ENCODE results near the gene MDM4. TPM values are rescaled to one million over a fixed set of nuclear protein-coding genes. Genes with fewer than 3 reads are reported as not detected.
"Not testable (repeated sequence)": the region's sequence is repeated elsewhere in the genome, so short reads cannot be mapped to it uniquely, and the experiment has no call there.

Gene MDM4
- total RNA-seq, 4 donors from 2014 or later, result 13.2 to 62.8 (median 23.8) TPM

DNA sequence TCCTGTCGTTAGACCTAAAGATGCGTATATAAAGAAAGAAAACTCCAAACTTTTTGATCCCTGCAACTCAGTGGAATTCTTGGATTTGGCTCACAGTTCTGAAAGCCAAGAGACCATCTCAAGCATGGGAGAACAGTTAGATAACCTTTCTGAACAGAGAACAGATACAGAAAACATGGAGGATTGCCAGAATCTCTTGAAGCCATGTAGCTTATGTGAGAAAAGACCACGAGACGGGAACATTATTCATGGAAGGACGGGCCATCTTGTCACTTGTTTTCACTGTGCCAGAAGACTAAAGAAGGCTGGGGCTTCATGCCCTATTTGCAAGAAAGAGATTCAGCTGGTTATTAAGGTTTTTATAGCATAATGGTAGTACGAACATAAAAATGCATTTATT lies 33.1 kb downstream of the MDM4 start:
- no peaks in the 10 kb centered on the region for H3K27me3 ChIP-seq
- no peaks in the 10 kb centered on the region for H3K4me1 ChIP-seq
- H3K36me3 ChIP-seq, result peaks cover 0 to 96% (median 28%) of the 10 kb centered on the region in 3 donors
- DNase-seq, result no peak
- H3K4me3 ChIP-seq, result no peak overlapping the region
- H3K27ac ChIP-seq, result no peak overlapping the region
- H3K9me3 ChIP-seq, result no peaks in the 10 kb centered on the region
- 86 to 88% methylated on average over 6 of the region's 6 CpGs for WGBS, 2 donors
- TF ChIP-seq, protein P1, sequence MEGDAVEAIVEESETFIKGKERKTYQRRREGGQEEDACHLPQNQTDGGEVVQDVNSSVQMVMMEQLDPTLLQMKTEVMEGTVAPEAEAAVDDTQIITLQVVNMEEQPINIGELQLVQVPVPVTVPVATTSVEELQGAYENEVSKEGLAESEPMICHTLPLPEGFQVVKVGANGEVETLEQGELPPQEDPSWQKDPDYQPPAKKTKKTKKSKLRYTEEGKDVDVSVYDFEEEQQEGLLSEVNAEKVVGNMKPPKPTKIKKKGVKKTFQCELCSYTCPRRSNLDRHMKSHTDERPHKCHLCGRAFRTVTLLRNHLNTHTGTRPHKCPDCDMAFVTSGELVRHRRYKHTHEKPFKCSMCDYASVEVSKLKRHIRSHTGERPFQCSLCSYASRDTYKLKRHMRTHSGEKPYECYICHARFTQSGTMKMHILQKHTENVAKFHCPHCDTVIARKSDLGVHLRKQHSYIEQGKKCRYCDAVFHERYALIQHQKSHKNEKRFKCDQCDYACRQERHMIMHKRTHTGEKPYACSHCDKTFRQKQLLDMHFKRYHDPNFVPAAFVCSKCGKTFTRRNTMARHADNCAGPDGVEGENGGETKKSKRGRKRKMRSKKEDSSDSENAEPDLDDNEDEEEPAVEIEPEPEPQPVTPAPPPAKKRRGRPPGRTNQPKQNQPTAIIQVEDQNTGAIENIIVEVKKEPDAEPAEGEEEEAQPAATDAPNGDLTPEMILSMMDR (IDR thresholded peaks at IDR 0.05), result no peak
- no peak for TF ChIP-seq POLR2A (IDR thresholded peaks at IDR 0.05)
- intact Hi-C loops (cut with DNase I), result no loop called here

DNA sequence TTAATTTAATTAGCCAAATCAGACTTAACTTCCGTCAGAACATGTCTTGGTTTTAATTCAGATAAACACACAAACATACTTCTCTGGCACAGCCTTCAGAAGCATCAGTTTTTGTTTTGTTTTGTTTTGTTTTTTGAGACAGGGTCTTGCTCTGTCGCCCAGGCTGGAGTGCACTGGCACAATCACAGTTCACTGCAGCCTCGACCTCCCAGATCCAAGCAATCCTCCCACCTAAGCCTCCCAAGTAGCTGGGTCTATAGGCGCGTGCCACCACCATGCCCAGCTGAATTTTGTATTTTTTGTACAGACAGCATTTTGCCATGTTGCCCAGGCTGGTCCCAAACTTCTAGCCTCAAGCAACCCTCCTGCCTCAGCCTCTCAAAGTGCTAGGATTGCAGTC lies 34.7 kb downstream of the MDM4 start:
- no peak overlapping the region for H3K4me3 ChIP-seq
- 75 to 89% methylated on average over 5 of the region's 5 CpGs for WGBS, 2 donors
- DNase-seq, result no peak
- H3K36me3 ChIP-seq, result peaks cover 0 to 93% (median 22%) of the 10 kb centered on the region in 3 donors
- H3K27me3 ChIP-seq, result no peaks in the 10 kb centered on the region
- intact Hi-C loops (cut with DNase I), result no loop called here
- H3K9me3 ChIP-seq, result no peaks in the 10 kb centered on the region
- TF ChIP-seq, protein P1 (IDR thresholded peaks at IDR 0.05), result no peak
- TF ChIP-seq POLR2A (IDR thresholded peaks at IDR 0.05), result no peak
- H3K27ac ChIP-seq, result no peak overlapping the region
- H3K4me1 ChIP-seq, result no peaks in the 10 kb centered on the region

DNA sequence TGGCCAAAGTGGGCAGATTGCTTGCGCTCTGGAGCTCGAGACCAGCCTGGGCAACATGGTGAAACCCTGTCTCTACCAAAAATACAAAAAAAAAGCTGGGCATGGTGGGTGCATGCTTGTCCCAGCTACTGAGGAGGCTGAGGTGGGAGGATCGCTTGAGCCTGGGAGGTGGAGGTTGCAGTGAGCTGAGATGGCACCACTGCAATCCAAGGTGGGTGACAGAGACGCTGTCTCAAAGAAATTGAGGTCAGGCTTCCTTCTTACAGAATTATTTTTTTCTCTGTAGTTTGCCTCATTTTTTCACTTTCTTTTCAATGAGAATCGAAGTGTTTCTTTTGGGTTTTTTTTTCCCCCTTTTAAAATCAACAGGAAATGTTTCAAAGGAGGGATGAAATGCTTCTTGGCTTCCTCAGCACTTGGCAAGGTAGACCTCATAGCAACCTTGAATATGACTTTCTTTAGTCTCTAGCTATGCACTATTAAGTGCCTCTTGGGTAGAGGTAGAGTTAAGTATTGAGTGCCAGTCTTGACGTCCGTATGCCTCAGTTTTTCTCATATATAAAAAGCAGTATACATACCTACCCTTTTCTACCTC lies 40.3 kb downstream of the MDM4 start:
- no peaks in the 10 kb centered on the region for H3K4me1 ChIP-seq
- TF ChIP-seq POLR2A (IDR thresholded peaks at IDR 0.05), result no peak
- TF ChIP-seq, protein P1 (IDR thresholded peaks at IDR 0.05), result no peak
- 80 to 90% methylated on average over 7 of the region's 7 CpGs for WGBS, 2 donors
- H3K4me3 ChIP-seq, result no peak overlapping the region
- no peaks in the 10 kb centered on the region for H3K9me3 ChIP-seq
- H3K27me3 ChIP-seq, result no peaks in the 10 kb centered on the region
- H3K36me3 ChIP-seq, result peaks cover 0 to 64% (median 4%) of the 10 kb centered on the region in 3 donors
- intact Hi-C loops (cut with DNase I), result no loop called here
- no peak for DNase-seq
- no peak overlapping the region for H3K27ac ChIP-seq

DNA sequence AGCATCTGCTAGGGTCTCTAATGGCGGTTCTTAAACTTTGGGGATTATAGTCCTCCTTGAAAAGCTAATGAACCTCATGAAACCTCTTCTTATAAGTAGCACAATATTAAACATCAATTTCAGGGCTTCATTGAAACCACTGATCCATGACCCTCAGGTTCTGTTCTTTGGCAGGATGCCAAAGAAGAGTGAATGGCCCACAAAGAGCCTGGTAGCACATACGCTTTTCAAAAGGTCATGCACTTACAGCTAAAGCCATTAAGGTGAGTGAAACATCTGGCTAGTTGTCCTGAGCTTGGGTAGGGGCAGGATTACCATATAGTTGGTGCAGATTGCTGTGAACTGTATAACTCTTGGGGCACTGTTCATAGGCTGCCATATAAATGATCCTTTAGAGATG lies 42.3 kb downstream of the MDM4 start:
- H3K27ac ChIP-seq, result no peak overlapping the region
- TF ChIP-seq POLR2A (IDR thresholded peaks at IDR 0.05), result no peak
- TF ChIP-seq, protein P1 (IDR thresholded peaks at IDR 0.05), result no peak
- H3K9me3 ChIP-seq, result no peaks in the 10 kb centered on the region
- H3K4me1 ChIP-seq, result no peaks in the 10 kb centered on the region
- WGBS, 2 donors, result 83 to 100% methylated on average over 2 of the region's 2 CpGs
- H3K27me3 ChIP-seq, result no peaks in the 10 kb centered on the region
- intact Hi-C loops (cut with DNase I), result no loop called here
- no peak for DNase-seq
- no peak overlapping the region for H3K4me3 ChIP-seq
- peaks cover 0 to 64% (median 0%) of the 10 kb centered on the region in 3 donors for H3K36me3 ChIP-seq

DNA sequence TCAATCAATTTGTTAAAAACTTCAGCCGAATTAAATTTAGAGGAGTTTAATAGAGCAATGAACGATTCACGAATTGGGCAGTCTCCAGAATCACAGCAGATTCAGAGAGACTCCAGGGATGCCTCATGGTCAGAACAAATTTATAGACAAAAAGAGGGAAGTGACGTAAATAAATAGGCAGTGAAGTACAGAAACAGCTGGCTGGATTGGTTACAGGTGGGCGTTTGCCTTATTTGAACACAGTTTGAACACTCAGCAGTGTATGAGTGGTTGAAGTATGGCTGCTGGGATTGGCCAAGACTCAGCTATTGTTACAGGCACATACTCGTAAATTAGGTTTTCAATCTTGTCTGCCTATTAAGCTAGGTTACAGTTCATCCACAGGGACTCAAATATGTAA lies 43.8 kb downstream of the MDM4 start:
- H3K4me3 ChIP-seq; H3K9me3 ChIP-seq; H3K27ac ChIP-seq; H3K4me1 ChIP-seq; H3K27me3 ChIP-seq; intact Hi-C loops (cut with DNase I); DNase-seq: not testable (repeated sequence)
- peaks cover 0 to 55% (median 0%) of the 10 kb centered on the region in 3 donors for H3K36me3 ChIP-seq
- WGBS, 2 donors, result 76 to 83% methylated on average over 6 of the region's 6 CpGs

Measured in esophagus squamous epithelium (tissue), 5 donors.